HG03175 (cell line): Measurements from ENCODE around the gene LMAN2.
A peak's percentile ranks its signal among the peaks of the same experiment; 100 is the strongest.
"Not testable (repeated sequence)": the region's sequence is repeated elsewhere in the genome, so short reads cannot be mapped to it uniquely, and the experiment has no call there.

ENCODE experiments used
- ATAC-seq: cut with Tn5 transposase; IDR thresholded peaks from one replicate; pipeline ENCODE4 v1.9.1; 2021; ENCODE audit warnings: mild to moderate bottlenecking, moderate library complexity; ENCODE audit not compliant: unreplicated experiment

LMAN2 gene

DNA sequence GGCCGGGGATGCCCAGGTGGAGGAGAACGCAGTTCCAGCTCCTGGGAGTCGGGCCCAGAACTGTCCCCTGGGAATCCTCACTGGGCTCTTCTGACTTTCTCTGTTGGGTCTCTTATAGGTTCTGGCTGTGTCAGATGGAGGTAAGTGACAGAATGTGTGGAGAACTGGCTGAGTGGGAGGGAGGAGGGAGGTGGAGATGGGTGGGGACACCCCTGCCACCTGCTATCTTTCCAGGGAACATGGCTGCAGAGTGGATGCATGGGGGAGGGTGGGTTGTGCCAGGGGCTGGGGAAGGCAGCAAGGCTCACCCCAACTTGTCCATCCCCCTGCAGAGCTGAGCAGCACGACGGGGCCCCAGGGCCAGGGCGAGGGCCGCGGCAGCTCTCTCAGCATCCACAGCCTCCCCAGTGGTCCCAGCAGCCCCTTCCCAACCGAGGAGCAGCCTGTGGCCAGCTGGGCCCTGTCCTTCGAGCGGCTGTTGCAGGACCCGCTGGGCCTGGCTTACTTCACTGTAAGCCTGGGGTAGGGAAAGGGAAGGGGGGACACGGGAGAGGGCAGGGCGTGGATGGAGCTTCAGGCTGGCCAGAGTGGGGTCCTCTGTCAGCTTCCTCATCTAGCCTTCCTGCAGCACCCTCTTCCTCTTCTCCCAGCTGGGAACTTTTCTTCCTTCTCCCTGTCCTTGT lies 14.5 kb upstream of the LMAN2 start:
- ATAC-seq = no peak

GRCh38 chr5:177364159-177364962 lies 12.9 kb upstream of the LMAN2 start:
- ATAC-seq = no peak

DNA sequence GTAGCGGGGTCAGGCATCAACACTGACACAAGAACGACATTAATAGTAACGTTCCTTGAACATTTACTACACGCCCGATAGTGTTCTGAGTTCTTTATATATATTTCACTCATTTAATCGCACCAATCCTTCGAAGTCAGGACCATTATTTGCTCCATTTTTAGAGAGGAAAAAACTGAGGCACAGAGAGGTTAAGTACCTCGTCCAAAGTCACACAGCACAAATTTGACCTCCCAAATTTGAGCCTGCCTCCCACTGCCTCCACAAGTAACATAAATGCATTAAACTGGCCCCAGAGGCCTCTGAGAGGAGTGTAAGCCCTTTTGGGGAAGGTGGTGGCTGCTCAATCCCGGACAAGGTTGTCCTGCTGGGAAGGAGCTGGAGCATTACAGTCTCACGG lies 12.1 kb upstream of the LMAN2 start:
- no peak for ATAC-seq

- no peak for ATAC-seq
Observed at GRCh38 chr5:177362610-177363507, 11.4 kb upstream of the LMAN2 start.

DNA sequence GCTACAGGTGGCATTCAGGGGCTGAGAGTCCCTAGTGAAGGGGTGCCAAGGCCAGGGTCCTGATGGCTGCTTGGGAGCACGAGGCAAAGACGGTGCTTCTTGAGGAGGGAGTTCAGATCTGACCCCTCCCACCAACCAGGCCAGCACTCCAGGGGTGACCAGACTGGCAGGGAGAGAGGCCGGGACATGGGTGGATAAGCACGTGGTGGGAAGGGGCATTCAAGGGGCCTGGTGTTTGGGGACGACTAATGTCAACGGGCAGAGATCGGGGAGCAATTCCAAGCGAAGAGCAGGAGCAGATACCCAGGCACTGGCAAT lies 10.8 kb upstream of the LMAN2 start:
- no peak for ATAC-seq

GRCh38 chr5:177361418-177362291 lies 10.2 kb upstream of the LMAN2 start:
- ATAC-seq = no peak

- not testable (repeated sequence) for ATAC-seq
Observed at GRCh38 chr5:177360740-177361139, 9.3 kb upstream of the LMAN2 start.

DNA sequence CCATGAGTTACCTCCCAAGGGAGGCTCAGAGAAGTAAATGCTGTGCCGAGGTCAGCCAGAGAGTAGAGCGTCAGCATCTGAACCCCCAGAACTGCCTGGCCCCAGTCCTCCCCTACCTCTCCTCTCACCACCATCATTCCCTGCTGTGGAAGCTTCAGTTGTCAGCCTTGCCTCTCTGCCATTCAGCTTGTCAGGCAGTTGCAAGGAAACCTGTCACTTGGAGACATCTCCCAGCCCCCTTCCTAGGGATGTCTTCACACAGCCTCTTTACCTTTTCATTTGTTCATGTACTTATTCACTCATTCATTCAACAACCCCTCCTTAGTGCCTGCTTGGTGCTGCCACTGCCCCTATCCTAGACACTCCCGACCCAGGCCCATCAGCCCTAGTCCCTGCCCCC lies 8.4 kb upstream of the LMAN2 start:
- no peak for ATAC-seq

- no peak for ATAC-seq
Observed at GRCh38 chr5:177359451-177359851, 8.0 kb upstream of the LMAN2 start.

GRCh38 chr5:177358370-177358819 lies 6.9 kb upstream of the LMAN2 start:
- ATAC-seq = no peak

DNA sequence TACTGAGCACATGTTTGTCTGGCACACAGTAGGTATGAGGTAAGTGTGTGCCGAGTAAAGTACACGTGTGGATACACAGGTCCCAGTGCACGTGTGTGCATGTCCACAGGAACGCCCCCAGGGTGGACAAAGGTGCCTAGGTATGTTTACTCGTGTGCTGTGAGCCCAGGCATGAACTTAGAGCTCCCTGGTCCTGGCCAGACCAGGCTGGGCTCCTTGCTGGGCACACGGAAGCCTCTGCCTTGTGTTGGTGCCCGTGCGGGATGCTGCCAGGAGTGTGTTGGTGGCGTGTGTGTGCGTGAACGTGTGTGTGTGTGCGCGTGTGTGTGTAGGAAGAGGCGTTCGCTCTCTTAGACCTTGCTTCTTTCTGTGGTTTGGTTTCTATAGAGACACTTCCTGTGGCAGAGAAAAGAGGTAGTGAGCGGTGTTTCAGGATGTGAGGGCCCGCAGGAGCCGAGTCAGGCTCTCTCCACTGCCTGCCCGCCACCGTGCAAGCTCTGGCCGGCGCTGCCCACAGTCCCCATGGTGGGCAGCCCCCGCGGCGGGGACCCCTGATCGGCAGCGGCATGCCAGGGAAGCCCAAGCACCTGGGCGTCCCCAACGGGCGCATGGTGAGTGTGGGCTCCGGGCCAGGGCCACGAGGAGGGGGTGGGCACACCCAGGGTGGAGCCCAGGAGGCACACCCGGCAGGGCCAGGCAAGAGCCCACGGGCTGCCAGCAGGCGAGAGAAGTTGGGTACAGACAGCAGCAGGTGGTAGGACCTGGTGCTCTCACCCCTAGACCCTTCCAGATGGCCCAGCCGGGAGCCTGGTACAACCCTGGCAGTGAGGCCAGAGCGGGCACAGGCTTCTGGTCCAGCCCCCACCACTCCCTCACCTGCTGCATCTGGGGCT lies 6.2 kb upstream of the LMAN2 start, which contains the start of gene RGS14:
Gene RGS14 (plus strand): TSS at position 466 of the 893 bp plus-strand sequence. CDS start 101 bp downstream, at position 567.
- ATAC-seq = peak; percentile 96

- ATAC-seq = no peak
Observed at GRCh38 chr5:177357146-177357458, 5.6 kb upstream of the LMAN2 start.

GRCh38 chr5:177356746-177357145 lies 5.3 kb upstream of the LMAN2 start:
- no peak for ATAC-seq

DNA sequence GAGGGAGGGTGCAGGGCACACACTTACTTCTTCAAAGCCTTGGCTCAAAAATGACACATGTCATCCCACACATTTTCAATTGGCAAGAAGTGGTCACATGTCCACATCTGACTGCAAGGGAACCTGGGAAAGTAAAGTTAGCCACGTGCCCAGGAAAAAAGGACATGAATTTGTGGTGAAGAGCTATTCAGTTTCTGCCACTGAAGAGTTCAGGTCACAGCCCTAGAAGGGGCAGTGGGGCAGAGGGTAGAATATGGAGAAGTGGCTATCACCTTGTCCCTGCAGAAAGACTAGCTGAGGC lies 4.3 kb upstream of the LMAN2 start:
- no peak for ATAC-seq

DNA sequence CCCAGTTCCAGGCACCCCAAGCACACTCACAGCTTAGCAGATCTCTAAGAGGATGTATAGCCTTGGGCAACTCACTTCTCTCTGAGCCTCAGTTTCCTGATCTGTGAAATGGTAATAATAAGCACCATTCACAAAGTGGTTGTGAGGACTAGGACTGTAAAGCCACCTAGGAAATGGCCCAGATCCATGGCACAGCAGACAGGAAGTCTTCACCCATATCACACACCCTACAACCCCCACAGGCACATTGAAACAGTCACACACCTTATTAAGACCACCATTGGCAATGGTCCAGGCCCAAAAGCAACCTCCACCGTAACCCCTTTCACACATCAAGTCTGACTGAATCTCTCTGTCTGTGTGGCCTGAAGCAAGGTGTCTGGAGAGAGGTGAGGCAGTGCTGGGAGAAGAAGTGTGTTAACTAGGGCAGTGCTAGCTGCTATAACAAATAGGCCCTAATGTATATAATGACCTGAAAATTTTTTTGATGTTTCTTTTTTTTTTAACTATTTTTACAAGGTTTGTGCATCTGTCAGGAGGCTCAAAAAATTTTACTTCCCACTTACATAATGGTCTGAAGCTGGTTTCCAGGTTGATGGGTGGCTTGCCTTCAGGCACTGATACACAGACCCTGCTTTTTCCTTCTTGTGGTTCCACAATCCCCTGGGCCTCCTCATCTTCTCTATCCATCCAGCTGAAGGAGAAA lies 3.8 kb upstream of the LMAN2 start:
- no peak for ATAC-seq

- ATAC-seq = no peak
Observed at GRCh38 chr5:177354711-177355110, 3.2 kb upstream of the LMAN2 start.

GRCh38 chr5:177354256-177354655 lies 2.8 kb upstream of the LMAN2 start:
- ATAC-seq = no peak

GRCh38 chr5:177353093-177353492 lies 1.6 kb upstream of the LMAN2 start:
- ATAC-seq = no peak

GRCh38 chr5:177350776-177351391 lies 584 bp downstream of the LMAN2 start:
- ATAC-seq = no peak
